Measurements from ENCODE around the gene SLC6A6. TPM values are rescaled to one million over a fixed set of nuclear protein-coding genes. Genes with fewer than 3 reads are reported as not detected.

Gene SLC6A6
- total RNA-seq, 2 donors from 2014 or later, result 81.5 to 85.9 TPM

DNA sequence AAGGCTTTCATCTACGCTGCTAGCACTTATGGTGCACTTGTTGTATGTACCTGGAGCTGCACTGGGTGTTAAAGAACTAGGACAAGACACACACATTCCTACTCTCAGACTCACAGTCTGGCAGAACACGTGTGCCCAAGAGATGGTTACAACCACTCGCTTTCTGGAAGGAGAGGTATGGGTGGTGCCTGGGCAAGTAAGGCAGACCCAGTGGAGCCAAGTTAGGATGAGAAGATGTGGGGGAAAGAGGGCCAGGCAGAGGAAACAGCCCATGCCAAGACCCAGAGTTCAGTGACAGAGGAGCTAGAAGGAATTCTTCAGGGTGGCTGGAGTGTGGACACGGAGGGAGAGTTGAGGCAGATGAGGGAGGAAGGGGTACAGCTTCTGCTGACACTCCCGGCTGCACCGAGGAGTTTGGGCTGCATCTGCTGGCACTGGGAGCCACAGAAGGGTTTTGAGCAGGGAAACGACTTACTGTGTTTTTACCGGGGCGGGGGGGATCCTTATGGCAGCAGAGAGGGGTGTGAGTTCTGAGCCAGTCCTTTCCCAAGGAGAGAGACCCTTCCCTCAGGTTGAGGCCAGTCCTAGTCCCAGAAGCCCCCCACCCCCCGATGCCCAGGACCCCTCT is 78.7 kb downstream of the SLC6A6 start:
- TF ChIP-seq, protein P1, sequence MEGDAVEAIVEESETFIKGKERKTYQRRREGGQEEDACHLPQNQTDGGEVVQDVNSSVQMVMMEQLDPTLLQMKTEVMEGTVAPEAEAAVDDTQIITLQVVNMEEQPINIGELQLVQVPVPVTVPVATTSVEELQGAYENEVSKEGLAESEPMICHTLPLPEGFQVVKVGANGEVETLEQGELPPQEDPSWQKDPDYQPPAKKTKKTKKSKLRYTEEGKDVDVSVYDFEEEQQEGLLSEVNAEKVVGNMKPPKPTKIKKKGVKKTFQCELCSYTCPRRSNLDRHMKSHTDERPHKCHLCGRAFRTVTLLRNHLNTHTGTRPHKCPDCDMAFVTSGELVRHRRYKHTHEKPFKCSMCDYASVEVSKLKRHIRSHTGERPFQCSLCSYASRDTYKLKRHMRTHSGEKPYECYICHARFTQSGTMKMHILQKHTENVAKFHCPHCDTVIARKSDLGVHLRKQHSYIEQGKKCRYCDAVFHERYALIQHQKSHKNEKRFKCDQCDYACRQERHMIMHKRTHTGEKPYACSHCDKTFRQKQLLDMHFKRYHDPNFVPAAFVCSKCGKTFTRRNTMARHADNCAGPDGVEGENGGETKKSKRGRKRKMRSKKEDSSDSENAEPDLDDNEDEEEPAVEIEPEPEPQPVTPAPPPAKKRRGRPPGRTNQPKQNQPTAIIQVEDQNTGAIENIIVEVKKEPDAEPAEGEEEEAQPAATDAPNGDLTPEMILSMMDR (IDR thresholded peaks at IDR 0.05), result no peak
- Histone ChIP-seq H3K36me3 (peaks cover 54% of the 10 kb centered on the region), H3K4me1 (peaks cover 0 to 37% of the 10 kb centered on the region in 2 donors), H3K27ac (no peak overlapping the region), H3K9me3 (no peaks in the 10 kb centered on the region), H3K4me3 (no peak overlapping the region), H3K27me3 (no peaks in the 10 kb centered on the region)
- DNase-seq (ENCODE audit: low spot score), result no peak

DNA sequence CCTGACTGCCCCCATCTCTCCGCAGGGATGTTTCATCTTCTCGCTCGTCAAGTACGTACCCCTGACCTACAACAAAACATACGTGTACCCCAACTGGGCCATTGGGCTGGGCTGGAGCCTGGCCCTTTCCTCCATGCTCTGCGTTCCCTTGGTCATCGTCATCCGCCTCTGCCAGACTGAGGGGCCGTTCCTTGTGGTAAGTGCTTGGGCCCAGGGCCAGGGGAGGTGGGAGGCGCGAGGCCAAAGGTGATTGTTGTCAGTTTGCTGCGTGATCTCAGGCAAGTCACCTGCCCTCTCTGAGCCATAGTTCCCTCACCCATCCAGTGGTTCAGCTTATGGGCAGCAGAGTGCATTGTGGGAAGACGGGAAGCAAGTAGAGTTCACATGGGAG is 79.2 kb downstream of the SLC6A6 start:
- no peak for DNase-seq (ENCODE audit: low spot score)
- Histone ChIP-seq H3K27me3 (no peaks in the 10 kb centered on the region), H3K4me1 (peaks cover 0 to 37% of the 10 kb centered on the region in 2 donors), H3K9me3 (no peaks in the 10 kb centered on the region), H3K27ac (no peak overlapping the region), H3K36me3 (peaks cover 59% of the 10 kb centered on the region), H3K4me3 (no peak overlapping the region)
- TF ChIP-seq, protein P1 (IDR thresholded peaks at IDR 0.05), result no peak

DNA sequence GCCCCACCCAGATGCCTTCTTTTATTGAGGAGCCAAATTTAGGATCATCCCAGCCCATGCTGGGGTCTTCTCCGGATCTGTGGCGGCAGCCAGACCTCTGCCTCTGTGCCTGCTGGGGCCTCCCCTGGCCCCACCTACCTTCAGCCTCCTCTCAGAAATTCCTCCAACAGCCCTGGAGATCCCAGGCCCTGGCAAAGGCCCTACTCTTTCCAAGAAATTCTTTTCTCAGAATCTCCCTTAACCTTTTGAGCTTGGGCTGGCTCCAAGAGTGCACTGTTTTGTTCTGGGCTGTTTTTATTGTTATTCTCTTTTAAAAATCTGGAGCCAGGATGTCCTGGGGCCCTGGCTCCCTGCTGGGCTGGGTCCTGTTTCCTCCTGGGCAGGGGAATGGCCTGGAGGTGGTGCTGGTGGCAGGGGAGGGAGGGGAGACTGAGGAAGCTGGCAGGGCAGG is 79.9 kb downstream of the SLC6A6 start:
- H3K36me3 ChIP-seq, result peaks cover 55% of the 10 kb centered on the region
- no peak overlapping the region for H3K27ac ChIP-seq
- TF ChIP-seq, protein P1 (IDR thresholded peaks at IDR 0.05), result no peak
- DNase-seq (ENCODE audit: low spot score), result no peak
- peaks cover 0 to 37% of the 10 kb centered on the region in 2 donors for H3K4me1 ChIP-seq
- no peak overlapping the region for H3K4me3 ChIP-seq
- H3K9me3 ChIP-seq, result no peaks in the 10 kb centered on the region
- no peaks in the 10 kb centered on the region for H3K27me3 ChIP-seq

- no peak for DNase-seq (ENCODE audit: low spot score)
- TF ChIP-seq, protein P1 (IDR thresholded peaks at IDR 0.05), result no peak
- H3K4me3 ChIP-seq, result no peak overlapping the region
- no peak overlapping the region for H3K27ac ChIP-seq
- no peaks in the 10 kb centered on the region for H3K27me3 ChIP-seq
- peaks cover 0 to 44% of the 10 kb centered on the region in 2 donors for H3K4me1 ChIP-seq
- H3K36me3 ChIP-seq, result peaks cover 45% of the 10 kb centered on the region
- no peaks in the 10 kb centered on the region for H3K9me3 ChIP-seq
Observed at GRCh38 chr3:14483286-14483685, 80.9 kb downstream of the SLC6A6 start.

DNA sequence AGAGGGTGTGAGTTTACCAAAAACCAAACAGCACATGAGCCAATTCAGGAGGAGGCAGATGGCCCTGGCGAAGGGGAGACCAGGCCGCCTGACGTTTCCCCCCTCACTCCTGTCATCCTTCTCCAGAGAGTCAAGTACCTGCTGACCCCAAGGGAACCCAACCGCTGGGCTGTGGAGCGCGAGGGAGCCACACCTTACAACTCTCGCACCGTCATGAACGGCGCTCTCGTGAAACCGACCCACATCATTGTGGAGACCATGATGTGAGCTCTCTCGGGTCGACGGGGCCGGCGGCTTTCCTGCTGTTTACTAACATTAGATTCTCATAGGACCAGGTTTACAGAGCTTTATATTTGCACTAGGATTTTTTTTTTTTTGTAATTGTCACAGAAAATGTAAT is 82.3 kb downstream of the SLC6A6 start:
- H3K4me1 ChIP-seq, result peaks cover 0 to 40% of the 10 kb centered on the region in 2 donors
- H3K9me3 ChIP-seq, result no peaks in the 10 kb centered on the region
- no peaks in the 10 kb centered on the region for H3K27me3 ChIP-seq
- TF ChIP-seq, protein P1 (IDR thresholded peaks at IDR 0.05), result no peak
- DNase-seq (ENCODE audit: low spot score), result no peak
- H3K27ac ChIP-seq, result no peak overlapping the region
- peaks cover 32% of the 10 kb centered on the region for H3K36me3 ChIP-seq
- H3K4me3 ChIP-seq, result no peak overlapping the region

GRCh38 chr3:14485981-14486380 is 83.6 kb downstream of the SLC6A6 start:
- no peak overlapping the region for H3K4me3 ChIP-seq
- H3K4me1 ChIP-seq, result peaks cover 0 to 28% of the 10 kb centered on the region in 2 donors
- no peaks in the 10 kb centered on the region for H3K9me3 ChIP-seq
- H3K27me3 ChIP-seq, result no peaks in the 10 kb centered on the region
- no peak overlapping the region for H3K27ac ChIP-seq
- DNase-seq (ENCODE audit: low spot score), result no peak
- TF ChIP-seq, protein P1 (IDR thresholded peaks at IDR 0.05), result no peak
- H3K36me3 ChIP-seq, result peaks cover 27% of the 10 kb centered on the region

Measured in right atrium auricular region (tissue), 2 donors.